Measurements from ENCODE around the gene SPNS3. TPM values are rescaled to one million over a fixed set of nuclear protein-coding genes. Genes with fewer than 3 reads are reported as not detected.

SPNS3 gene
- total RNA-seq, 5 donors from 2014 or later (not counting 1 experiment from before 2014, with no cell fraction given) = 2.3 to 5.4 (median 4.6) TPM

- no peak overlapping the region for H3K4me3 ChIP-seq (ENCODE audit: control insufficient read depth in 1 of 2, extremely low read depth in 1 of 2, low read length in 1 of 2)
- H3K4me3 Mint-ChIP-seq = no peak overlapping the region
- H3K4me1 ChIP-seq (ENCODE audit: control insufficient read depth in 1 of 2, extremely low read depth in 1 of 2, insufficient read depth in 2 of 2, low read length in 2 of 2) = peaks cover 5 to 35% of the 10 kb centered on the region in 2 experiments
- no peak overlapping the region for H3K27ac Mint-ChIP-seq
- no peaks in the 10 kb centered on the region for H3K9me3 Mint-ChIP-seq
- no peaks in the 10 kb centered on the region for H3K36me3 ChIP-seq (ENCODE audit: control insufficient read depth in 2 of 2, extremely low read depth in 1 of 2, insufficient read depth in 1 of 2, low read length in 1 of 2)
- ChIA-PET POLR2A (no interaction called here), CTCF (no interaction called here)
- WGBS (ENCODE audit: insufficient coverage) = 78% methylated on average over 5 of the region's 13 CpGs
- H3K27me3 ChIP-seq (replicated peaks in 1 of 2; ENCODE audit: control insufficient read depth in 2 of 2, extremely low read depth in 1 of 2, insufficient read depth in 2 of 2, low read length in 1 of 2) = peaks cover 0 to 75% of the 10 kb centered on the region in 2 experiments
- H3K9me3 ChIP-seq = no peaks in the 10 kb centered on the region
- H3K4me1 Mint-ChIP-seq = peaks cover 30 to 43% (median 40%) of the 10 kb centered on the region in 3 donors
- peaks cover 16 to 32% of the 10 kb centered on the region in 2 donors for H3K27me3 Mint-ChIP-seq
- DNase-seq = no peak
- ATAC-seq (replicated peaks in 1 of 4) = no peak
- no peak overlapping the region for H3K27ac ChIP-seq (ENCODE audit: low read length)
- H3K36me3 Mint-ChIP-seq = no peaks in the 10 kb centered on the region
These were observed 72.6 kb downstream of the SPNS3 start for GRCh38 chr17:4506175-4506813.

GRCh38 chr17:4506892-4507291 is 73.2 kb downstream of the SPNS3 start:
- Mint-ChIP-seq H3K9me3 (no peaks in the 10 kb centered on the region), H3K4me1 (peaks cover 30 to 43% (median 36%) of the 10 kb centered on the region in 3 donors), H3K4me3 (no peak overlapping the region), H3K36me3 (no peaks in the 10 kb centered on the region), H3K27me3 (peaks cover 12 to 27% of the 10 kb centered on the region in 2 donors), H3K27ac (no peak overlapping the region)
- peaks cover 0 to 69% of the 10 kb centered on the region in 2 experiments for H3K27me3 ChIP-seq (replicated peaks in 1 of 2; ENCODE audit: control insufficient read depth in 2 of 2, extremely low read depth in 1 of 2, insufficient read depth in 2 of 2, low read length in 1 of 2)
- 92% methylated on average over 6 of the region's 8 CpGs for WGBS (ENCODE audit: insufficient coverage)
- ATAC-seq (replicated peaks in 1 of 4) (no peak), DNase-seq (no peak)
- ChIA-PET CTCF (no interaction called here), POLR2A (no interaction called here)
- H3K36me3 ChIP-seq (ENCODE audit: control insufficient read depth in 2 of 2, extremely low read depth in 1 of 2, insufficient read depth in 1 of 2, low read length in 1 of 2) = no peaks in the 10 kb centered on the region
- H3K4me1 ChIP-seq (ENCODE audit: control insufficient read depth in 1 of 2, extremely low read depth in 1 of 2, insufficient read depth in 2 of 2, low read length in 2 of 2) = peaks cover 5 to 31% of the 10 kb centered on the region in 2 experiments
- H3K27ac ChIP-seq (ENCODE audit: low read length) = no peak overlapping the region
- no peak overlapping the region for H3K4me3 ChIP-seq (ENCODE audit: control insufficient read depth in 1 of 2, extremely low read depth in 1 of 2, low read length in 1 of 2)
- H3K9me3 ChIP-seq = no peaks in the 10 kb centered on the region

- H3K27me3 Mint-ChIP-seq = peaks cover 11 to 26% of the 10 kb centered on the region in 2 donors
- ATAC-seq (replicated peaks in 1 of 4) (no peak), DNase-seq (no peak)
- POLR2A ChIA-PET = no interaction called here
- no peaks in the 10 kb centered on the region for H3K36me3 ChIP-seq (ENCODE audit: control insufficient read depth in 2 of 2, extremely low read depth in 1 of 2, insufficient read depth in 1 of 2, low read length in 1 of 2)
- peaks cover 30 to 43% (median 36%) of the 10 kb centered on the region in 3 donors for H3K4me1 Mint-ChIP-seq
- no peak overlapping the region for H3K4me3 ChIP-seq (ENCODE audit: control insufficient read depth in 1 of 2, extremely low read depth in 1 of 2, low read length in 1 of 2)
- CTCF ChIA-PET = no interaction called here
- no peaks in the 10 kb centered on the region for H3K36me3 Mint-ChIP-seq
- H3K27ac ChIP-seq (ENCODE audit: low read length) = no peak overlapping the region
- H3K4me1 ChIP-seq (ENCODE audit: control insufficient read depth in 1 of 2, extremely low read depth in 1 of 2, insufficient read depth in 2 of 2, low read length in 2 of 2) = peaks cover 5 to 31% of the 10 kb centered on the region in 2 experiments
- peaks cover 0 to 62% of the 10 kb centered on the region in 2 experiments for H3K27me3 ChIP-seq (replicated peaks in 1 of 2; ENCODE audit: control insufficient read depth in 2 of 2, extremely low read depth in 1 of 2, insufficient read depth in 2 of 2, low read length in 1 of 2)
- no peaks in the 10 kb centered on the region for H3K9me3 ChIP-seq
- H3K9me3 Mint-ChIP-seq = no peaks in the 10 kb centered on the region
- 94% methylated on average over 7 of the region's 8 CpGs for WGBS (ENCODE audit: insufficient coverage)
- H3K27ac Mint-ChIP-seq = no peak overlapping the region
- no peak overlapping the region for H3K4me3 Mint-ChIP-seq
These were observed 73.8 kb downstream of the SPNS3 start for GRCh38 chr17:4507361-4508111.

- CTCF ChIA-PET = no interaction called here
- H3K27me3 Mint-ChIP-seq = peaks cover 7 to 21% of the 10 kb centered on the region in 2 donors
- POLR2A ChIA-PET = interaction anchor here in 1 of 2 donors (0.5 kb wide), 1 partner anchor 353 kb away, joined by 3 read pairs; no protein-coding TSS in a partner anchor
- H3K4me3 ChIP-seq (ENCODE audit: control insufficient read depth in 1 of 2, extremely low read depth in 1 of 2, low read length in 1 of 2) = no peak overlapping the region
- H3K9me3 Mint-ChIP-seq = no peaks in the 10 kb centered on the region
- H3K9me3 ChIP-seq = no peaks in the 10 kb centered on the region
- no peak for DNase-seq
- H3K4me3 Mint-ChIP-seq = no peak overlapping the region
- 80% methylated on average over 2 of the region's 3 CpGs for WGBS (ENCODE audit: insufficient coverage)
- H3K27ac ChIP-seq (ENCODE audit: low read length) = no peak overlapping the region
- H3K4me1 ChIP-seq (ENCODE audit: control insufficient read depth in 1 of 2, extremely low read depth in 1 of 2, insufficient read depth in 2 of 2, low read length in 2 of 2) = peaks cover 5 to 31% of the 10 kb centered on the region in 2 experiments
- peaks cover 0 to 56% of the 10 kb centered on the region in 2 experiments for H3K27me3 ChIP-seq (replicated peaks in 1 of 2; ENCODE audit: control insufficient read depth in 2 of 2, extremely low read depth in 1 of 2, insufficient read depth in 2 of 2, low read length in 1 of 2)
- H3K36me3 ChIP-seq (ENCODE audit: control insufficient read depth in 2 of 2, extremely low read depth in 1 of 2, insufficient read depth in 1 of 2, low read length in 1 of 2) = no peaks in the 10 kb centered on the region
- peaks cover 30 to 43% (median 36%) of the 10 kb centered on the region in 3 donors for H3K4me1 Mint-ChIP-seq
- H3K36me3 Mint-ChIP-seq = no peaks in the 10 kb centered on the region
- H3K27ac Mint-ChIP-seq = no peak overlapping the region
- ATAC-seq (replicated peaks in 1 of 4) = no peak
These were observed 74.5 kb downstream of the SPNS3 start for GRCh38 chr17:4508207-4508606.

GRCh38 chr17:4509401-4509800 is 75.7 kb downstream of the SPNS3 start:
- Mint-ChIP-seq H3K27ac (peak overlapping the region; percentile 48 to 65), H3K36me3 (no peaks in the 10 kb centered on the region), H3K4me3 (peak overlapping the region in 1 of 3 donors; percentile 30), H3K27me3 (peaks cover 3 to 12% of the 10 kb centered on the region in 2 donors), H3K4me1 (peaks cover 24 to 34% (median 28%) of the 10 kb centered on the region in 3 donors), H3K9me3 (no peaks in the 10 kb centered on the region)
- Histone ChIP-seq H3K9me3 (no peaks in the 10 kb centered on the region), H3K36me3 (ENCODE audit: control insufficient read depth in 2 of 2, extremely low read depth in 1 of 2, insufficient read depth in 1 of 2, low read length in 1 of 2) (no peaks in the 10 kb centered on the region), H3K27ac (ENCODE audit: low read length) (no peak overlapping the region), H3K27me3 (replicated peaks in 1 of 2; ENCODE audit: control insufficient read depth in 2 of 2, extremely low read depth in 1 of 2, insufficient read depth in 2 of 2, low read length in 1 of 2) (peaks cover 0 to 47% of the 10 kb centered on the region in 2 experiments), H3K4me3 (ENCODE audit: control insufficient read depth in 1 of 2, extremely low read depth in 1 of 2, low read length in 1 of 2) (no peak overlapping the region), H3K4me1 (ENCODE audit: control insufficient read depth in 1 of 2, extremely low read depth in 1 of 2, insufficient read depth in 2 of 2, low read length in 2 of 2) (peaks cover 0 to 23% of the 10 kb centered on the region in 2 experiments)
- WGBS (ENCODE audit: insufficient coverage) = 30% methylated on average over 8 of the region's 8 CpGs
- ChIA-PET POLR2A (no interaction called here), CTCF (interaction anchor here in 1 of 2 donors (0.6 kb wide), 1 partner anchor 41 kb away, joined by 4 read pairs; no protein-coding TSS in a partner anchor)
- peak in 12 of 35 experiments; percentile 7 to 41 (median 24) for DNase-seq
- peak; percentile 66 to 81 (median 72) for ATAC-seq (replicated peaks in 1 of 4)

- Histone ChIP-seq H3K27me3 (replicated peaks in 1 of 2; ENCODE audit: control insufficient read depth in 2 of 2, extremely low read depth in 1 of 2, insufficient read depth in 2 of 2, low read length in 1 of 2) (peaks cover 0 to 41% of the 10 kb centered on the region in 2 experiments), H3K4me3 (ENCODE audit: control insufficient read depth in 1 of 2, extremely low read depth in 1 of 2, low read length in 1 of 2) (no peak overlapping the region), H3K27ac (ENCODE audit: low read length) (no peak overlapping the region), H3K36me3 (ENCODE audit: control insufficient read depth in 2 of 2, extremely low read depth in 1 of 2, insufficient read depth in 1 of 2, low read length in 1 of 2) (no peaks in the 10 kb centered on the region), H3K4me1 (ENCODE audit: control insufficient read depth in 1 of 2, extremely low read depth in 1 of 2, insufficient read depth in 2 of 2, low read length in 2 of 2) (peaks cover 0 to 18% of the 10 kb centered on the region in 2 experiments), H3K9me3 (no peaks in the 10 kb centered on the region)
- H3K27ac Mint-ChIP-seq = no peak overlapping the region
- ChIA-PET CTCF (interaction anchor here in 1 of 2 donors (0.6 kb wide), 1 partner anchor 55 kb away, joined by 7 read pairs; no protein-coding TSS in a partner anchor), POLR2A (no interaction called here)
- peaks cover 18 to 27% (median 21%) of the 10 kb centered on the region in 3 donors for H3K4me1 Mint-ChIP-seq
- H3K27me3 Mint-ChIP-seq = peaks cover 0 to 8% of the 10 kb centered on the region in 2 donors
- no peaks in the 10 kb centered on the region for H3K36me3 Mint-ChIP-seq
- DNase-seq (no peak), ATAC-seq (replicated peaks in 1 of 4) (no peak)
- peak overlapping the region in 1 of 3 donors; percentile 30 for H3K4me3 Mint-ChIP-seq
- WGBS (ENCODE audit: insufficient coverage) = 74% methylated on average over 17 of the region's 21 CpGs
- no peaks in the 10 kb centered on the region for H3K9me3 Mint-ChIP-seq
These were observed 76.3 kb downstream of the SPNS3 start for GRCh38 chr17:4509923-4510617.

Measured in T-cell (primary cell).